K562 (cell line): ENCODE results near the gene ARHGDIA. TPM values are rescaled to one million over a fixed set of nuclear protein-coding genes. Genes with fewer than 3 reads are reported as not detected.

Source experiments
- AFF1 ChIP-seq, 2 experiments: fragments of 450-650 bp; IDR thresholded peaks; 2 replicates each; pipeline ENCODE4 v1.6.1; 2018; ENCODE audit warnings: mild to moderate bottlenecking in 2 of 2, low read depth in 1 of 2; ENCODE audit not compliant: partially characterized antibody in 2 of 2
- ATF1 ChIP-seq, 2 experiments: fragments of 450-650 bp in 1 of 2; IDR thresholded peaks; 2 replicates each; pipeline ENCODE4 v1.6.1; 2016; ENCODE audit warnings: missing compliant biosample characterization in 1 of 2, missing genetic modification characterization in 1 of 2
- CCAR2 ChIP-seq: fragments of 200-400 bp; formaldehyde crosslinking; IDR thresholded peaks from 2 replicates; pipeline ENCODE4 v1.6.1; 2017; ENCODE audit warnings: mild to moderate bottlenecking, low read depth, low read length
- ERF ChIP-seq: fragments of 450-650 bp; formaldehyde crosslinking; IDR thresholded peaks from 2 replicates; pipeline ENCODE4 v1.4.0; 2020; ENCODE audit warnings: mild to moderate bottlenecking, mixed read lengths
- HIVEP1 ChIP-seq: fragments of 250-450 bp; sonication (Bioruptor Pico); IDR thresholded peaks from 2 replicates; pipeline ENCODE4 v1.4.0; 2020; ENCODE audit warnings: mild to moderate bottlenecking
- HMGN3 ChIP-seq: IDR thresholded peaks from 2 replicates; pipeline ENCODE4 v1.6.1; 2011; ENCODE audit warnings: borderline replicate concordance, low read depth, mild to moderate bottlenecking, mixed read lengths, low read length; ENCODE audit not compliant: insufficient read length; ENCODE audit errors: extremely low read depth
- HNRNPK ChIP-seq: fragments of 200-400 bp; formaldehyde crosslinking; IDR thresholded peaks from one replicate; pipeline ENCODE4 v1.6.1; 2018; ENCODE audit warnings: mild to moderate bottlenecking, low read depth, low read length; ENCODE audit not compliant: poor library complexity, severe bottlenecking
- IRF9 ChIP-seq: fragments of 450-650 bp; IDR thresholded peaks from 2 replicates; pipeline ENCODE4 v1.6.1; 2016; ENCODE audit warnings: missing biosample characterization, missing genetic modification characterization
- KDM2B ChIP-seq: fragments of 250-450 bp; sonication (Bioruptor Pico); IDR thresholded peaks from 2 replicates; pipeline ENCODE4 v1.8.0; 2021; ENCODE audit warnings: mild to moderate bottlenecking, moderate library complexity
- MEIS2 ChIP-seq: fragments of 450-650 bp; IDR thresholded peaks from 2 replicates; pipeline ENCODE4 v1.6.1; 2014; ENCODE audit warnings: mild to moderate bottlenecking; ENCODE audit not compliant: partially characterized antibody
- NFE2 ChIP-seq: IDR thresholded peaks from 2 replicates; pipeline ENCODE4 v1.6.1; 2014; ENCODE audit warnings: antibody characterized with exemption, low read depth
- POLR3A ChIP-seq: IDR thresholded peaks from 2 replicates; pipeline ENCODE4 v1.6.1; 2011; ENCODE audit warnings: borderline replicate concordance, mild to moderate bottlenecking, moderate library complexity; ENCODE audit not compliant: insufficient read length, insufficient read depth; ENCODE audit errors: extremely low read depth
- RAD51 ChIP-seq: fragments of 450-650 bp; IDR thresholded peaks from 2 replicates; pipeline ENCODE4 v1.7.1; 2016; ENCODE audit warnings: low read depth, mild to moderate bottlenecking, borderline replicate concordance
- SMAD2 ChIP-seq: fragments of 150-350 bp; IDR thresholded peaks from 2 replicates; pipeline ENCODE4 v1.6.1; 2014; ENCODE audit warnings: low read depth, mild to moderate bottlenecking, low read length
- SMARCA4 ChIP-seq: fragments of 450-650 bp; IDR thresholded peaks from 2 replicates; pipeline ENCODE4 v1.6.1; 2016
- SMARCE1 ChIP-seq: fragments of 450-650 bp; IDR thresholded peaks from 2 replicates; pipeline ENCODE4 v1.7.1; 2016; ENCODE audit warnings: mild to moderate bottlenecking
- TEAD1 ChIP-seq, 2 experiments: fragments of 450-650 bp in 1 of 2; sonication (generic) in 1 of 2; formaldehyde crosslinking; IDR thresholded peaks; 2 replicates each; pipeline versions ENCODE4 v1.4.0 to v1.8.0; 2020 to 2022; ENCODE audit warnings: mild to moderate bottlenecking in 2 of 2, missing genetic modification reagents in 1 of 2
- TEAD2 ChIP-seq: fragments of 450-650 bp; IDR thresholded peaks from 2 replicates; pipeline ENCODE4 v1.6.1; 2016; ENCODE audit warnings: missing genetic modification characterization, control low read depth, missing compliant biosample characterization
- THRB ChIP-seq: fragments of 450-650 bp; formaldehyde crosslinking; conservative IDR thresholded peaks from 2 replicates; pipeline ENCODE4 v1.4.0; 2022; ENCODE audit warnings: mild to moderate bottlenecking, missing genetic modification characterization
- ZBTB9 ChIP-seq: fragments of 450-650 bp; formaldehyde crosslinking; IDR thresholded peaks from 2 replicates; pipeline ENCODE4 v1.4.0; 2020; ENCODE audit warnings: mild to moderate bottlenecking, moderate library complexity
- ZZZ3 ChIP-seq: fragments of 450-650 bp; IDR thresholded peaks from 2 replicates; pipeline ENCODE4 v1.6.1; 2016; ENCODE audit warnings: antibody characterized with exemption, mild to moderate bottlenecking, moderate library complexity
- polyA plus RNA-seq, 8 experiments: library from polyadenylated mRNA; depleted of rRNA in 4 of 8; stranded (reverse) in 5 of 8; unstranded in 3 of 8; fragments of >200 nt; fragmentation: Nextera tagmentation in 2 of 8; fragmentation: Illumina TruSeq in 1 of 8; extraction: Ambion mirVana in 2 of 8; extraction: Trizol in 1 of 8; gene quantifications; 2 replicates each; pipeline versions ENCODE4 v1.2.1 to v1.2.3, GENCODE V29; 2011 to 2014; ENCODE audit warnings: inconsistent platforms in 1 of 8, missing spikeins in 1 of 8
- total RNA-seq, 7 experiments: library from RNA; depleted of rRNA in 6 of 7; stranded (reverse); fragments of >200 nt in 6 of 7; fragmentation: Illumina TruSeq in 2 of 7; extraction: Trizol in 2 of 7; gene quantifications; 2 replicates each; pipeline versions ENCODE4 v1.2.1 to v1.2.3, GENCODE V29; 2011 to 2021; ENCODE audit warnings: low replicate concordance in 1 of 7

The ARHGDIA gene
- total and polyA plus RNA-seq, 9 of the 15 experiments (the other 6 are each of a cell fraction or from before 2014, with no cell fraction given), result 9.6 to 340 (median 97.6) TPM

GRCh38 chr17:81867170-81867990 lies 3.8 kb downstream of the ARHGDIA start (continued):
- TF ChIP-seq NFE2 (no peak), TEAD1 (CRISPR knock-in tag; IDR thresholded peaks at IDR 0.05) (no peak; a peak in 1 of 4 replicates), AFF1 (IDR thresholded peaks at IDR 0.05; ENCODE audit: low read depth in 1 of 2, partially characterized antibody in 2 of 2) (no peak), ERF (CRISPR knock-in tag) (peak; percentile 96), THRB (no peak; the same call in 1 of the 2 replicates), IRF9 (tag) (no peak), ZZZ3 (no peak), TEAD2 (no peak), KDM2B (CRISPR knock-in tag) (no peak), HMGN3 (peak; percentile 80), POLR3A (no peak), SMARCE1 (no peak), MEIS2 (no peak), ATF1 (CRISPR knock-in tag; IDR thresholded peaks at IDR 0.05) (no peak), ATF1 (tag; IDR thresholded peaks at IDR 0.05) (no peak), ZBTB9 (CRISPR knock-in tag) (peak; percentile 83), RAD51 (no peak), CCAR2 (no peak), HIVEP1 (CRISPR knock-in tag) (no peak), HNRNPK (no peak), SMAD2 (no peak), SMARCA4 (no peak)
